Stimulated activated CD4-positive, alpha-beta T cell treated with anti-CD3 and anti-CD28 coated beads, Interleukin-4, amount 100 ng/mL, for 24 hours (primary cell): Measurements from ENCODE around the gene BTBD3.

ENCODE experiments used
- DNase-seq: peaks from one replicate; pipeline ENCODE4 v3.0.0-alpha.2; 2020

BTBD3 gene

DNA sequence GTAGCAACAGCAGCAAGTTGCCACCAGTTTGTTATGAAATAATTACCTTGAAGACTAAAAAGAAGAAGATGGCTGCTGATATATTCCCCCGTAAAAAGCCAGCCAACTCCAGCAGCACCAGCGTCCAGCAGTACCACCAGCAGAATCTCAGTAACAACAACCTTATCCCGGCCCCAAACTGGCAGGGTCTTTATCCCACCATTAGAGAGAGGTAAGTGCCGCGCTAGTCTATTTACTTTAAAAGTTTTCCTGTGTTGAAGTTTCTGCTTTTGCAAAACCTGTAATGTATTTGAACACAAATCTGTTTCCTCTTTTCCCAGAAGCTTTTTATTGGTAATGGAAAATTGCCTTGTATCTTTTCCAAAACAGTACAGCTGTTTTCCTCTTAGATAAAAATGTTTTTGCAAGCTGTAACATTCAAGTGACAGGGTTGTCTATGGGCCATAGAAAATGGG lies 725 bp downstream of the BTBD3 start:
- DNase-seq: no peak

DNA sequence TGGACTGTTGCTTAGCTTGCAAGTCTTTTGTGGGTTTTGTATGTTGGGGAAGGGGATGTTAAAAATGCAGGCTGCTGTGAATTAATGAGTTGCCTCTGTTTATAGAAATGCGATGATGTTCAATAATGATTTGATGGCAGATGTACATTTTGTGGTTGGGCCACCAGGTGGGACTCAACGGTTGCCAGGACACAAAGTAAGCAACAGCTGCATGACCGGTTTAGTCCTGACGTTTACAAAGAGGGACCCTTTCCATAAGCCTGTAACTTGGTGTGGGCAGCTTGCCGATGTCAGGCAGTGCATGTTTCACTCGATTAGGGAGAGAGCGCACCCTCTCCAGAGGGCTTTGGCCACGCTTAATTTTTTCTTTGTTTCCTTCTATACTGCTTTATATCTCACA lies 1.3 kb downstream of the BTBD3 start:
- no peak for DNase-seq

DNA sequence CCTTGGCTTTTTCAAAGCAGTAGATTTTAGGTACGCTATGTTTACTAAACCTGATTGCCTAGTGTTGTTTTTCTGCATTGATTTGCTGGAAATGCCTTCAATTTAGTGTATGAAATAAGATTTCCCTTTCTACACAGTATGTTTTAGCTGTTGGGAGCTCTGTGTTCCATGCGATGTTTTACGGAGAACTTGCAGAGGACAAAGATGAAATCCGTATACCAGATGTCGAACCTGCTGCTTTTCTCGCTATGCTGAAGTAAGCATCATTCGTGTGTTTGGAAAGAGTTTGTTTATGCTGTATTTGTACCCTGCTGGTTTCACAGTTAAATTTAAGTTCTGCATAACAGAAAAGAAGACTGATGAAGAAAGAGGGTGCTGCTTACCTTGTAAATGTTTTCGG lies 1.9 kb downstream of the BTBD3 start:
- no peak for DNase-seq

DNA sequence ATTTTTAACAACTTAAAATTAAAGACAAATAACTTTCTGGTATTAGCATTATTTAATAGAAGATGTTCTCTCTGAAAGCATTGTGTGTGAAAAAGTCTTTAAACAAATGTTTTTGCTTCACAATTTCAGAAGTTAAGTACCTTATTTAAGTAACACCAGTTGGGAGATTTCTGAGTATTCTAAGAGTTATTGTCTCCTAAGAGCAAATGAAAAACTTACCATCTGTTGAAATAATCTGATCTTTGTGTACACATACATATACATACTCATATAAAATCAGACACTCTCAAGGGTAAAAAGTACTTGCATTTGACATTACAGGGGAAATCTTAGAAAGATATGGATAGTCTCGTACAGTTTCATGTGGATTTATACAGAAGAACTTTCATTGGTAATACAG lies 2.4 kb downstream of the BTBD3 start:
- no peak for DNase-seq

DNA sequence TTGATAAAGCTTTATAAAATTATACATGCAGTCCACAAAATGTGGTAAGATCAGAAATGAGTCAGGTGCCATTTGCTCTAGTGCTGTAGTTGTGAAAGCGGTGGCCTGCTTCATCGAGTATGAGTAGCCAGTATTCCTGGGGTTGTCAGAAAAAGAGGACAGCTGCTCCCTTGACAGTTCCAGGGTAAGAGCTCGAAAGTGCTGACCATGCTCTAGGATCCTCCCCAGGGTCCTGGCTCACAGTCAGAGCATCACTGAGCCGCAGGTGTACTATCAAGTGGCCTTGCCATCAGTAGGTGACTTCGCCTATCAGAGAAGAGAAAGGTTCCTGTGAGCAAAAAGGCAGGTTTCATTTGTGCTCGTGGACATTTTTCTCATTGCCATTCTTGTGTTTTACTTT lies 3.6 kb downstream of the BTBD3 start:
- no peak for DNase-seq

DNA sequence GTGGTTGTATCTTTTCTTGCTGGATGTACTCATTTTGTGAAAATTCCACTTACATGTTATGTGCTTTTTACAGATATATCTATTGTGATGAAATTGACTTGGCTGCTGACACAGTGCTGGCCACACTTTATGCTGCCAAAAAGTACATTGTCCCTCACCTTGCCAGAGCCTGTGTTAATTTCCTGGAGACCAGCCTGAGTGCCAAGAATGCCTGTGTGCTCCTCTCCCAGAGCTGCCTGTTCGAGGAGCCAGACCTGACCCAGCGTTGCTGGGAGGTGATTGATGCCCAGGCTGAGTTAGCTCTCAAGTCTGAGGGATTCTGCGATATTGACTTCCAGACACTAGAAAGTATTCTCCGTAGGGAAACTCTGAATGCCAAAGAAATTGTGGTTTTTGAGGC lies 4.9 kb downstream of the BTBD3 start:
- DNase-seq: no peak

DNA sequence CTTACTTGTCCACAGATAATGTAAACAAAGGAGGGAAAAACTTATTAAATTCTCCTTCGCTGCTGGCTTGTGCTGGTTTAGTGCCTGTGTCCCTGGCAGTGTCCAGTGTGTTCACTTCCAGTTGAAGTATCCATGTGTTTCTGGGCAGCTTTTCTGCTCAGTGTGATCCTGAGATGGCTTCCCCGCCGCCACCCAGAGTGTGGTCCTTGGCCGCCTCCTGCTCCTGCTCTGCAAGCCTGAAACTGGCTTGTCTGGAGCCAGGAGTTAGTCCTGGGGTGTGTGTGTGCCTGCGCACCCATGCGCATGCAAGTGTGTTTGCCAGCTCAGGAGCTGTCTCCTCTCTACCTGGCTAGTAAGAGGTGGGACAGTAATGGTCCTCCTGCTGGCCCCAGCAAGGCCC lies 7.2 kb downstream of the BTBD3 start:
- no peak for DNase-seq

DNA sequence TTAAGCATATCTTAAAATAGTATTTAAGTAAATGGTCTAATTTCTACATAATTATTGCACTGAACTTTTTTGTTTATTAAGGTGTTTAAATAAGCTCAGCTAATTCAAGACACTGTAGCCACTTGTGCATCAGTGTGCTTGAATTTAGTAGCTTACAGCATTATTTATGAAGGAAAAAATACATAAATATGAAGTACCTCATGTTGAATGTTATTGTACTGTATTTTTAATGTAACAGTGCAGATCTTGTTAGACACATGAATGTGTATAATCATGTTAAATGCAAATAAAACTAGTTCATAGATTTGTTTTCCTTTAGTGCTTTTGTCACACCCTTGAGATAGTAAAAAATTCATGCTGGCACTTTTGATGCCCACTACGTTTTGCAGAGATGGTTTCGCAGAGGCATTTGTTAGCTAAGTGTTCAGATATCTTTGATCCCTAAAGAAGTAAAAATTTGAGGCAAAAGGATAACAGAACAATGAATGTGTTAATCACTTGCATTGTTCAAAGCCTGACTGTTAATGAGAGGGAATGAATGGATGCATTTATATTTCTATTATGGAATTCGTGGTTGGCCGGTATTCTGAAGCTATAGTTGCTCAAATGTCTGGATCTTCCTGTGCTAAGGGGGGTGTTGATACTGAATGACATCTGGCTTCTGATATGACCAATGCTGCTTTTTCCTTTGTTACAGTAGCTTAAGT lies 8.8 kb downstream of the BTBD3 start:
- no peak for DNase-seq

DNA sequence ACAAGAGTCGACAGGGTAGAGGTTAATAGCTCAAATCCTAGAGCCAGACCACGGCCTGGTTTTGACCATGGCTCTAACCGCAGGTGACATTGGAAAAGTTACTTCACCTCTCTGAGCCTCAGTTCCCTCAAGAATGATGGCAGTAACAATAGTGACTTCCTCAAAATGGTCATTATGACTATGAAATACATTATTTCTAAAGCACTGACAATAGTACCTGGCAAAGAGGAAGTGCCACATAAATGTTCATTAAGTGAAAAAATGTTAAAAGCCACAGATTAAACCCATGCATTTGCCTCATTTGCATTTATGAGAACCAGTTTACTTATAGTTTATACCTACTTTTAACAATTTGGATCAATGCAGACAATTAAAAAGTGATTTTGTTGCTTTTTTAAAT lies 12.3 kb downstream of the BTBD3 start:
- DNase-seq: no peak

DNA sequence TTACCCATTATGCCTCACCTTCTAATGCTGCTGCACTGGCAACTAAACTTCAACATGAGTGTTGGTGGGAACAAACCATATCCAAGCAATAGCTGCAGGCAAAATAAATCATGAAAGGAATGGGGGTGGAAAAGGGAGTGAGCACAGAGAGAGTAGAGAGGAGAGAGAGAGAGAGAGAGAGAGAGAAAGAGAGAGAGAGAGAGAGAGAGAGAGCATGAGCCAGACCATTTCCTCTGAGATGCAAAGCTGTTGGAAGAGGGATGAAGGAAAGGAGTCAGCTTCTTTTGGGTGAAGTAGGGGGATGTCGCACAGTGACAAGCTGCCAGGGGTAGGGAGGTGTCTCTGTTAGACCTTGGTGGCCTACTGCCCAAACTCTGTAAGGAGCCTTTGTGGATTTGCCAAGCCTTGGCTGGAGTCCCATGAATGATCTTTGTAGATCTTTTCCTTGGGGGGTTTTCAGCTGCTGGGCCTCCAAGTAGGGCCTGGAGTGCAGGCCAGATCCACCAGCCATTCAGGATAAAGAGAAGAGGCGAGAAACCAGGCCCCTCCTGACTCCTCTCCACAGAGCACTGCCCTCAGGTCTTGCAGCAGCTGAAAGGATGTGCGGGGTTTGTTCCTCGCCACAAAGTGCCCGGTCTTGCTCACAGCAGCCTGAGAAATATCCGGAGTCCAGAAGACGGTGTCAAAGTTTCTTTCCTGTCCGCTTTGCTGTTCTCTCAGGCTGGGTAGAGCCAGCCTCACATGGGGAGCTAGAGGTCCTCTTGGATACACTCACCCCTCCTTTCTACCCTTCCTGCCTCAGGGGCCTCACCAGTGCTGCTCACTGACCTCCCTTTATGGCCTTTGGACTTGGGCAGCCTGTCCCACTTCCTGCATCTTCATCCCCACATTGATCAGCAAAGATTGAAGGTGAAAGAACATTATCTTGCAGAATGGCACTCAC lies 17.8 kb downstream of the BTBD3 start:
- no peak for DNase-seq

DNA sequence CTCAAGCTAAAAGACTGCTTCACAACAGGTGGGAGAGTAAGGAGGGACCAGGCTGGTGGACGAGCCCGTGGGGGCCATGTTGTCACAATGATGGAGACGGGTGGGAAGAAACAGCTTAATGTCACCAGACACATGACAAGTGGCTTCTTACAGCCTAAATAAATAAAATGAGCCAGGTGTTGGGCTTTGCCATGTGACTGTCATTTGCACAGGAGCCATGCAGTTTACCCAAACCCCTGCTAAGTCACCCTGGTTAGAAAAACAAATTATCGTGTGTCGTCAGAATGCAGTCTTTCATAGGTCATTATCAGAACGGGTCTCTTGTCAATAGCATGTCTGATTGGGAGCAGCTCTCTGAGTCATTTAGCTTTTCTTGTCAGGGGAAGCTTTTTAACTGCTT lies 18.5 kb downstream of the BTBD3 start:
- DNase-seq: no peak

DNA sequence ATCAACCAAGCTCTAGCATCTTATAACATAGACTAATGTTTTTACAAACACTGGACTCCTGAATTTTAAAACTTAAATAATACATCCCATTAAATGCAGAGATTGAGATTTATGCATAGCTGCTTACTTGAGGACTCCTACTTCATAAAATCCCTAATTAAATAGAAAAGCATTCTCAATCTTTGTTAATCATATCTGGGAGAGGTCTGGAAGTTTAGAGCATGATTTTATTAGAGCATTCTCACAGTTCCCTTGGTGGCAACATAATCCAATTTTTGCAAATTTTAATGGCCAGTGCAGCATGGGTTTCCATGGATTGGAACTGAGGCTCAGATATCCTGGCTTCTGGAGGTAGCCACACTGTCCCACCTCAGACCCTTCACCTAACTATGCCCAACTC lies 19.5 kb downstream of the BTBD3 start:
- no peak for DNase-seq

DNA sequence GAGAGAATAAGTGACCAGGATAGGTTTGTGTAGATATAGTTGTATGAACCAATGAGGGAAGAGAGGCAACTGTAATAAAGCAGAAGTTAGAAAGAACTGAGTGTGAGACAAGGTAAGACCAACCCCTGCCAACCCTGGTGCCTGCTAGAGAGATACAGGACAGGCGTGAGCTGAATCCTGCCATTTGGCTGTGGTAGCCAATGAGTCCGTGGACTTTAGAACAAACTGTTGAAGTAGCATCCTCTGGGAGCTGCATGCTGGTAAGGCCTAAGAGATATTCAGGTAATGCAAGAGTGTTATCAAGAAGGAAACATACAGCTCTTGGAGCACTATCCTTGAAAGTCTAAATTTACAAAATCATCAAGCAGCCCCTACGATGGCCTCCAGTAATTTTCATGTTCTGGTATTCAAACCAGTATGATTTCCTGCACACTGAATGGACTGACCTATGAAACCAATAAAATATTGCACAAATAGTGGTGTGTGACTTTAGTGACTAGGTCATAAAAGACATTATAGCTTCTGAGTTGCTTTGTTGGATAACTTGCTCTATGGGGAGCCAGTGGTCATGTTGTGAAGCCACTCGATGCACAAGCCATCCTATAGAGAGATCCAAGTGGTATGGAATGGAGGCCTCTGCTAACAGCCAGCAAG lies 24.0 kb downstream of the BTBD3 start:
- DNase-seq: no peak

DNA sequence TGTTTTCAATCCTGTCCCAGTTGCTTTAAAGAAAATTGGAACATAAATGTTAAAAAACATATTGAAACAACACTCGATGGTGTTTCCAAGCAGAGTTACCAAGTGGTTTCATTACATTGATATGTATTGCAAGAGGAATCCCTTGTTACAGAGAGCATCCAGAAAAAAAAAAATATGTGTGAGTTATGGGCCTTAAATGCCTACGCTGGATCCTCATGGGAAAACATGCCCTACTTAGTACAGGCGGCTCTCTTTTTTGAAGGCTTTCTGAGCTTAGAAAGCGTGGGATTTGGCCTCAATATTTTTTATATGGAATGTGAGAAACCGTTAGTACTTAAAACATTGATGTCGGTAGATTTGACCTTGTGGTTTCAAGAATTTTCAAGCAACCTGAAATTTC lies 26.1 kb downstream of the BTBD3 start:
- no peak for DNase-seq

DNA sequence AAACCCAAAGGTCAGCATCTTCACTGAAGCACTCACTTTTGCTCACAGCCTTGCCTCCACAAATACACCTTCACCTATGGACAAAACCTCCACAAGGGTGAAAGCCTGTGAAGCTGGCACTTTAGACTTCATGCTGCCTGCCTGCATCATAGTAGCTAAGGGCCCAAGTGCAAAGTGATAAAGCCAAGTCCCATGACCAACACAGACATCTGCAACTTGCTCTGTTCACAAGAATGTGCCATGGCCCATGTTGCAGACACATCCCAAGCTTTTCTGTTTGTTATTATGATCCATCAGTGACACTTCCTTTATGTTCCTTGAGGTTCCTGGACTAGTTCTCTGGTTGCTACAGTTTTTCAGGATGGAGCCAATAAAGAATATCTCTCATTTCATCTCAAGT lies 31.1 kb downstream of the BTBD3 start:
- no peak for DNase-seq

DNA sequence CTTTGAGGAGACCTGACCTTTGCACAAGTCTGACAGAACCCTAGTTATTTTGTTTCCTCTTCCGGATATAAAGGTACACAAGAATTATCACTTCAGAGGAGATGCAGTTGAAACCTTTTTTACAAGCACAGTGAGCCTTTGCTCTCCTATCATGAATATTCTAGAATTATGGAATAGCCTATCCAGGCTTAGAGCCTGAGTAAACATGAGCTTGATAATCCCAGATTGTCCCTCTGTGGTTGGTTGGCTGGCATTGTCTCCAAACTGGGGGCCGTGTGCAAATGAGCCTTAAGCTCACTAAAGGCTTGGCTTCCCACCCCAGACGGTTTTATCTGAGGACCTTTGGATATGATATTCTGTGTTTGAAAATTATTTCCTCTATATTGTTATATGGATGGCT lies 32.0 kb downstream of the BTBD3 start:
- DNase-seq: no peak

DNA sequence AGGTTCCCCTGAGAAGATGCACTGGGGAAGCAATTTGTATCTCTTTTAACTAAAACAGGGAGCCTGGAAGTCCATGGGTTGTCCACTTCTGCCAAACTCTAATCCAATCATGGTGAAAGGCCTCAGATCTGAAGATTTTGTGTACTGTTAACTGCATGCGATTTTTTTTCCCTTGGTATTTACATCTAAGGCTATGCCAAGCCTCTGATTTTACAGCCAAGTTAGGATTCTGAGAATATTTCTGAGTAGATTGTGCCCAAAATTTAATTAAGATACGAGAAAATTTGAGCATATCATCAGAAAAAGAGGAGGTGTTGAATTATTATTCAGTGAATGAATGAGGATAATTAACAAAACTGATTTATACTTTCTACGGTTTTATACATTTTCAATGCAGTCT lies 34.0 kb downstream of the BTBD3 start:
- DNase-seq: no peak

DNA sequence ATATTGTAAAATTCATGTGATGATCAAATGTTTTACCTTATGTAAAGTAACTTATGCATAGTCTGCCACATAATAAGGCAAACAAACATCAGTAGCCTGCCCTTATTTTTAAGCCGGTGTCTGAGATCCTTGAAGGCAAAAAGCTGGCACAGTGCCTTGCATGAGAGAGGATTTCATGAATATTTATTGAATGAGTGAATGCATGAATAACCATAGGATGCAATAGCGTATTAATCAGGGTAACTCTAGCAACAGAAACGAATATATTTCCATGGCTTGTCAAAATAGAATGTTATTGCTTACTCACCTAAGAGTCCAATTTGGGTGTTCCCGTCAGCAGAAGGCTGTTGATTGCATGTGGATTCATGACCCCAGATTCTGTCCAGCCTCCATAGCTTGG lies 34.9 kb downstream of the BTBD3 start:
- no peak for DNase-seq

DNA sequence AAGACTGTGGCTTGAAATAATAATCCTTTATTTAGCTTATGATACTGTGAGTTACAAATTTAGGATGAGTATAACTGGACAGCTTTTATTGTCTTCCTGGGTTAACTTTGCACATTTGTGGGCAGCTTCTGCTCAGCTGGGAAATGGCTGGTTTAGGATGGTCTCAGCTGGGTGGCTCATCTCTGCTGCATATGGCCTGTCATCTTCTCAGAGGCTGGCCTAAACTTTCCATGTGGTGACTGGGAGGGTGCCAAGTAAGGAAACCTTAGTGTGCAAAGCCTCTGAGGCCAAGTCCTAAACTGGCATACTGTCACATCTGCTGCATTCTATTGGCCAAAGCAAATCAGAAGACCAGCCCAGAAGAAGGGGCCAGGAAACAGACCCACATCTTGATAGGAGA lies 40.2 kb downstream of the BTBD3 start:
- no peak for DNase-seq

DNA sequence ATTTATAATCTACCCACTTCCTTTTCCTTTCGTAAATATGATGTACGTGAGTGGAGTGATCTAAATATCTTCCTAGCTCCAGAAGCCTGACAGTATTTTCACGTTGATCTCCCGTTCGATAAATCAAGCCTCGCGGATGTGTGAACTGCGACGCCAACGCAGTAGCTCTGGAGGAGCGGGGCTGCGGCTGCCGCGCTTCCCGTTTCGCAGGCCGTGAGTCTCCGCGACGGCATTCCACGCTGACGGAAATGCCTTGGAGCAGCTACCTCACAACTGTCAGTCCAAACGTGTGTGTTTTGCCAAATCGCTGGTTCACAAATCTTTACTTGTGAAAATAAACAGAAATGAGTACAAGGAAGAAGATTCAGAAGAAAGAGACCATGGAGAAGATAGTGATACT lies 41.2 kb downstream of the BTBD3 start:
- no peak for DNase-seq

DNA sequence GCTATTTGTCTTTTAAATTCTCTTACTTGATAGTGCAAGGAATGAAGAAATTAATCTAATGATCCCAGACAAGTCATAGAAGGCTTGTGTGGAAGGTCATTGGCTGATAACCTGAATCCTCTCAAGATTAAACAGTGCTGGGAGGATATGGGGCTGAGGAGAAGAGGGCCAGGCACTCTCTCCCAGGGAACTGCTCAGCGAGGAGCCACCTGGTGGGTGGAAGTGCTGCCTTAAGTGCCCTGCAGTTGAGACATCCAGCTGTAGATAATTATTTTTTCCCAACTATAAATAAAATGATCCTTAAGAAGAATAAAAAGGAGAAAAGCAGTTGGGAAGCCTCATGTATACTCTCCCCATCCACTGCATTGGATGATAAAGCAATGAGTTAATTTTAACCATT lies 47.9 kb downstream of the BTBD3 start:
- no peak for DNase-seq

DNA sequence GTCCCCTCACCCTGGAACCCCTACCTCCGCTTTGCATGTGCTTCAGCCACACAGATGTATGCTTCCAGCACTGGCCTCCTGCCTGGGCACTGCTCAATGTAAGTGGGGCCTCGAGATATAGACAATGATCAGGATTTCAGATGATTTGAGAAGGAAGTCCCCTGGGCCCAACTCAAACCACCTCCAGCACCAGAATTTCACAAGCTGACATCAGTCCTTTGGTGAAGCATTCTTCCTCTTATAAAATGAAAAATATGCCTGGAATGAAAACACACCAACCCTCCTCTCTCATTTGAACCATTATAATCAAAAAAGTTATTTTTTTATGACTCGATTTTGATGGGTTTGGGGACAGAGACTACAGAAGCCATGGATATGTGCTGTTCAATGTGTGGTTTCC lies 48.5 kb downstream of the BTBD3 start:
- no peak for DNase-seq

DNA sequence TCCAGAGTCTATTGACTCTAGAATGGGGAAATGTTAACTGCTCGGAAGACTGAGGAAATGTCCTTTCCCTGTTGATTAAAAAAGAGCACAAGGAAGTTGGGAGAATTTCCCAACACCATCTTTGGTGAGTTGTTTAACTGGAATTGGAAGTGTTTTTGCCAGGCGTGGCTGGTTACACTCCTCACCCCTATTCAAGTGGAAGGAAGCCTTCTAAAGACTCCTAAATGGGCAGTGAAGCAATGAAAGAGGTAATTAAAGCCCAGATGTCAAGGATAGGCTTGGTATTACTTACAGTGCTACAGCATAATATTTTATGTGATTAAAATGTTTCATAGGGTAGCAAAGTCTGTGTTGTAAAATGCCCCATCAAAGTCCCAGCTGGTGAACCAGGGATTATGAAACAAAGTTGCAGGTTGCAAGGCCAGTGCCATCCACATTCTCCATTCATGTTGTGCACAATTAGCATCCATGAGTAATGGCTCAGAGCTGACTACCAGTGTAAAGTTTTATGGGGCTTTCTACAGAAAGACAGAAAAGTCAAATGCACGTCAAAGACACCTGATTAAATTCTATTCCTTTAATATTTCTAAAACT lies 52.6 kb downstream of the BTBD3 start:
- no peak for DNase-seq

DNA sequence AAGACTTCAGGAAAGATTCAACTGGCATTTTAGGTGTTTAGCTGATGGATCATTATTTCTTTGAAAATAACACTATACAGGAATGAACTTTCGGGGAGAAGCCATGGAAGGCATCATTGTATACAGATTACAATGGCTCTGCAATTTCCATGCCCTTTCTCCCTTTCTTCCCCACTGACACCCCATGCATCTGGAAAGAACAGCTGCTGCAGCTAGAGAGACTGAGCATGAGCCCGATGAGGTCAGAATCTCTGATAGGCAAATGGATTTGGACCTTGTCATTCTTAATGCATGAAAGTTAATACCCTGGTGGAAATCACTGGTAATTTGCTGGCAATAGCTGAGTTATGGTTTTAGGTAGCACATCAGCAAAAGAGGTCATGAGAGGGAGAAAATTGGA lies 54.8 kb downstream of the BTBD3 start:
- DNase-seq: no peak
